GM19438 (cell line): ENCODE measurements around the gene DNAH14.

Experiments used
- ATAC-seq: cut with Tn5 transposase; IDR thresholded peaks from one replicate; pipeline ENCODE4 v1.9.1; 2021; ENCODE audit warnings: low read depth; ENCODE audit not compliant: unreplicated experiment

Gene DNAH14

DNA sequence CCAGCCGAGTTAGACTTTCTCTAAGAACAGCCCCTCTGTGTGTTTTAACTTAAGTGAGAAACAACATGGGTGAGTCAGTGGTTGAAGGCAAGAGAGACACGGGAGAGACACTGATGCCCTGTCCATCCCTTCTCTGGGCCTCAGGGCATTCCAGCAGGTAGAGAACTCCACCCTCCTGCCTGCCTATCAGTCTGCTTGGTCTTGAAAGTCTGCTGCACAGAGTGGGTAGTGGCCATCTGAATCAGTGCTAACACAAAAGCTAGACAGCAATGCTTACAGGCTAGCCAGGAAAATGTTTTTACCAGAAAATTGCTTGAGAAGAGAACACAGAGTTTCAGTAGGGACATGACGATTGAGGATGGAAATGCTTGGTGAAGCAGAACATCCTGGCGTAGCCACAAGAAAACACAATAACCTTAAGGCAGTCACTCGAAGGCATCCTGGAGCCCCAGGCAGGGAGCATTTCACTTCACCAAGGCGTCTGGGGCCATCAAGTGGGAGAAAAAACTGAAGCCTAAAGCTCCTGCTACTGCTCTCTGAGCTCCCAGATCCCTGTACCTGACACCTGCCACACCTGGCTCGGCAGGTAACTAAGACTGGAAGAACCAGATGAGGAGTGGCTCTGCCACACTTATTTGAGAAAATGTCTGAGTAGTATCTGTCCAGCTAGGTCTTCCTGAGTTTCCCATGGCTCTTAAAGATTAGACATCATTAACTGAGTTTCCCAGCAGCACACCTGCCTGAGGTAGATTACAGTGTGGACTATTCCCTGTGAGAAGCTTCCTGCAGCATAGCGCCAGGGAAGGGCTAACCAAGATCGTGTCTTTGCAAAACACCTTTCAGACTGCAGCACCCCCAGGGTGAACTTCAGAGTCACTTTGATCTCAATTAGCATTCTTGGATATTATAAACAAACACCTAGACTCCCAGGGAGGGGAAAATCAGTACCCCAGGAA, 516.4 kb downstream of the DNAH14 start:
- ATAC-seq = no peak

DNA sequence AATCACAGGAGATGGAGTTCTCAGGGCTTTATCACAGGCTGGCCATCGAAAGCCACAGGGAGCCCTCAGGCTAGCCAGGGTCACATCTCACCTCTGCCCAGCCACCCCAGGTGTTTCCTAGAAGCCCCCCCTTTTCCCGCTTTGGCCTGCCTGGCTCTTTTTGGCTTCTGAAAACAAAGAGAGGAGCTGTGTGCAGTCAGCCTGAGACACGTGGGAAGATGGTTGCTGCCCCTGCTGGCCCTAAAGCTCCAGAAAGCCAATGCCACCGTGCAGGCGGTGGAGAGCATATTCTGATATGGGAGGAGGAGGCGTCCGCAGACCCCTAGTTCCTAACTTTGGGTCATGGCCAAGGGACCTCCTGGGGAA, 517.1 kb downstream of the DNAH14 start:
- ATAC-seq = no peak

GRCh38 chr1:225446981-225447615, 517.6 kb downstream of the DNAH14 start:
- ATAC-seq = no peak

DNA sequence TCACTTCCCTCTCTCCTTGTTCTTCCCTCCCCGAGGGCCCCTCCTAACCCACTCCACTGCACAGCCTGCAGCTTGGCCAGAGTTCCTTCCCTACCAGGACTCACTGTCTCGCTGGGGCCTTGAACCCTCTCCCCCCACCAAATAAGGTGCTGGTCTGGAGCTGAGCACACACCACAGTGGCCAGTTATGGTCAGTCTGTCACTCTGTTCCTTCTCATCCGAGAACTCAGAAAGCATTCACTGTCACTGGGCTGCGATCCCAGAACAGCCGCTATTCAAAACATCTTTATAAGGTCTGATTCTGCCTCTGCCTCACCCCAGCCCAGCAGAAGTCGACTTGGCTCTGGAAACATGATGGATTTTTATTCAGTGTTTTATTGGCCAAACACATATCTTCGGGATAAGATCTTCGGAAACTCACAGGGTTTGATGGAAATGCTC, 518.2 kb downstream of the DNAH14 start:
- ATAC-seq = no peak

- no peak for ATAC-seq
Observed at GRCh38 chr1:225448146-225448805, 518.8 kb downstream of the DNAH14 start.
